ENCODE data around the gene CYP3A5. TPM values are rescaled to one million over a fixed set of nuclear protein-coding genes. Genes with fewer than 3 reads are reported as not detected.

Gene CYP3A5
- total RNA-seq, 1 experiment from 2014 or later: not detected

- peaks cover 63 to 90% (median 84%) of the 10 kb centered on the region in 3 experiments for H3K36me3 Mint-ChIP-seq (ENCODE audit: insufficient read depth in 1 of 3, low read depth in 3 of 3)
- Histone ChIP-seq H2AK5ac (ENCODE audit: insufficient read length, low read length) (no peak overlapping the region), H3K4me1 (ENCODE audit: insufficient read depth, low read length) (no peaks in the 10 kb centered on the region), H3K4me2 (ENCODE audit: insufficient read depth, insufficient read length, low read length) (no peak overlapping the region), H3K9me3 (ENCODE audit: control insufficient read depth, low read depth, low read length) (no peaks in the 10 kb centered on the region), H4K20me1 (ENCODE audit: control insufficient read depth, insufficient read depth, insufficient read length) (no peaks in the 10 kb centered on the region), H3K56ac (ENCODE audit: insufficient read length, low read depth, low read length) (no peak overlapping the region), H2BK15ac (ENCODE audit: low read depth, low read length) (no peak overlapping the region), H4K5ac (ENCODE audit: insufficient read length, low read depth, low read length) (no peak overlapping the region), H2BK120ac (ENCODE audit: low read depth, low read length, poor library complexity, severe bottlenecking) (no peak overlapping the region), H3K18ac (ENCODE audit: insufficient read length, low read depth, low read length) (no peak overlapping the region), H3K9ac (ENCODE audit: extremely low read depth, insufficient read length, low read length) (no peak overlapping the region), H3T11ph (ENCODE audit: low read length) (no peak overlapping the region), H3K23me2 (ENCODE audit: insufficient read length, low read depth, low read length, poor library complexity, severe bottlenecking) (no peaks in the 10 kb centered on the region), H2BK5ac (ENCODE audit: insufficient read length, low read length) (no peak overlapping the region), H3K27ac (ENCODE audit: insufficient read length, low read depth, low read length) (no peak overlapping the region), H2AFZ (ENCODE audit: low read length) (no peak overlapping the region), H3K79me1 (ENCODE audit: insufficient read depth, low read depth, low read length, poor library complexity, severe bottlenecking) (no peaks in the 10 kb centered on the region), H3K27me3 (ENCODE audit: insufficient read depth, low read length) (no peaks in the 10 kb centered on the region), H4K8ac (replicated peaks; ENCODE audit: insufficient read length, low read depth, low read length) (no peak overlapping the region), H4K91ac (ENCODE audit: insufficient read length, low read depth, low read length) (no peak overlapping the region), H2BK20ac (ENCODE audit: low read depth, low read length, poor library complexity, severe bottlenecking) (no peak overlapping the region), H3K79me2 (ENCODE audit: insufficient read depth, low read length) (no peaks in the 10 kb centered on the region), H2BK12ac (ENCODE audit: insufficient read length, low read depth, low read length) (no peak overlapping the region), H3K23ac (ENCODE audit: insufficient read length, low read depth, low read length) (no peak overlapping the region), H3K14ac (ENCODE audit: insufficient read depth, low read length) (no peak overlapping the region), H3K4ac (ENCODE audit: low read depth, low read length) (no peak overlapping the region)
- no peaks in the 10 kb centered on the region for H3K9me3 Mint-ChIP-seq
- peak overlapping the region in 1 of 3 experiments; percentile 85; a peak in 1 of 7 replicates for H3K27ac Mint-ChIP-seq
- H3K4me1 Mint-ChIP-seq: peaks cover 17 to 21% of the 10 kb centered on the region in 2 experiments
- DNase-seq: no peak
- WGBS (ENCODE audit: extremely low coverage, insufficient read length, low lambda C conversion rate): no CpG with 5 or more reads among the region's 5 CpGs
- no peak for TF ChIP-seq CTCF (conservative IDR thresholded peaks at IDR 0.05)
- H3K4me3 Mint-ChIP-seq: no peak overlapping the region
- no peaks in the 10 kb centered on the region for H3K27me3 Mint-ChIP-seq (ENCODE audit: low read depth)
These were observed 54.5 kb downstream of the CYP3A5 start for GRCh38 chr7:99625321-99625720.
